Skeletal muscle satellite cell (primary cell): ENCODE results near the gene HNRNPUL1.
"Not testable (repeated sequence)": the region's sequence is repeated elsewhere in the genome, so short reads cannot be mapped to it uniquely, and the experiment has no call there.

Experiments used
- H3K27me3 ChIP-seq: 2 replicates; pipeline ENCODE4 v1.7.0; 2013; ENCODE audit warnings: low read length; ENCODE audit not compliant: control insufficient read depth, insufficient read depth
- H3K36me3 ChIP-seq: 2 replicates; pipeline ENCODE4 v1.7.0; 2013; ENCODE audit warnings: mild to moderate bottlenecking, control low read depth, low read length; ENCODE audit not compliant: insufficient read depth
- H3K4me1 ChIP-seq: 2 replicates; pipeline ENCODE4 v1.7.0; 2013; ENCODE audit warnings: low read length; ENCODE audit not compliant: control insufficient read depth, insufficient read depth
- H3K4me2 ChIP-seq: 2 replicates; pipeline ENCODE4 v1.7.0; 2013; ENCODE audit warnings: mild to moderate bottlenecking, low read length
- H3K4me3 ChIP-seq: 2 replicates; pipeline ENCODE4 v1.7.0; 2013; ENCODE audit warnings: low read length
- H3K9ac ChIP-seq: 2 replicates; pipeline ENCODE4 v1.7.0; 2013; ENCODE audit warnings: mild to moderate bottlenecking, low read depth, low read length, moderate library complexity
- H3K9me3 ChIP-seq: replicated peaks from 2 replicates; pipeline ENCODE4 v1.7.0; 2013; ENCODE audit warnings: mild to moderate bottlenecking, control low read depth, low read length

Gene HNRNPUL1

DNA sequence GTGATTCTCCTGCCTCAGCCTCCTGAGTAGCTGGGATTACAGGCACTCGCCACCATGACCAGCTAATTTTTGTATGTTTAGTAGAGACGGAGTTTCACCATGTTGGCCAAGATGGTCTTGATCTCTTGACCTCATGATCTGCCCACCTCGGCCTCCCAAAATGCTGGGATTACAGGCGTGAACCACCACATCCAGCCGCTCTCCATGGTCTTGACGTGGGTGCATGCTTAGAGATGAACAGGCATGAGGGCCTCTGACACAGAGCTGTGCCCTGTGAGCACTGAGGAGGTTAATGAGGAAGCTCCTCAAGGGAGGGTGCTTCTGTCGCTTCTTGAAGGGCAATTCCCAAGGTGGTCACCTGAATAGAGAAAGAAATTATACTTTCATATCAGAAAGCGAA is 25.6 kb downstream of the HNRNPUL1 start:
- H3K9ac ChIP-seq, H3K4me1 ChIP-seq: not testable (repeated sequence)
- H3K36me3 ChIP-seq: peaks cover 85% of the 10 kb centered on the region

DNA sequence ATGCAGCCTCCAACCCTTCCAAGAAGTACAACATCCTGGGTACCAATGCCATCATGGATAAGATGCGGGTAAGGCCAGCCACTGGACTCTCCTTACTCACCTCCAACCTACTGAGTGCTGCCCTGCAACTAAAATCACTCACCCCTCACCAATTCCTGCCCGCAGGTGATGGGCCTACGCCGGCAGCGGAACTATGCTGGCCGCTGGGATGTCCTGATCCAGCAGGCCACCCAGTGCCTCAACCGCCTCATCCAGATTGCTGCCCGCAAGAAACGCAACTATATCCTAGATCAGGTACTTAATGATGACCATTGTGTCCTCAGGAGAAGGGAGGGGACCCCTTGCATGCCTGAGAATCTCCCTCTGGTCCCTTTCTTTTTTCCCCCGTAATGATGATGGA is 30.2 kb downstream of the HNRNPUL1 start:
- Histone ChIP-seq H3K36me3 (peaks cover 97% of the 10 kb centered on the region), H3K27me3 (no peaks in the 10 kb centered on the region), H3K4me1 (peaks cover 26% of the 10 kb centered on the region)

More for the DNA sequence above, 25.6 kb downstream of the HNRNPUL1 start:
- H3K4me3 ChIP-seq, H3K27me3 ChIP-seq, H3K9me3 ChIP-seq, H3K4me2 ChIP-seq: not testable (repeated sequence)

GRCh38 chr19:41295499-41295898 is 31.3 kb downstream of the HNRNPUL1 start:
- Histone ChIP-seq H3K9ac (no peak overlapping the region), H3K4me1 (peaks cover 34% of the 10 kb centered on the region), H3K9me3 (no peaks in the 10 kb centered on the region), H3K36me3 (peaks cover 95% of the 10 kb centered on the region), H3K27me3 (no peaks in the 10 kb centered on the region), H3K4me2 (no peak overlapping the region), H3K4me3 (no peak overlapping the region)

More for the DNA sequence above, 30.2 kb downstream of the HNRNPUL1 start:
- H3K9me3 ChIP-seq: no peaks in the 10 kb centered on the region
- no peak overlapping the region for H3K4me3 ChIP-seq
- no peak overlapping the region for H3K4me2 ChIP-seq
- no peak overlapping the region for H3K9ac ChIP-seq

DNA sequence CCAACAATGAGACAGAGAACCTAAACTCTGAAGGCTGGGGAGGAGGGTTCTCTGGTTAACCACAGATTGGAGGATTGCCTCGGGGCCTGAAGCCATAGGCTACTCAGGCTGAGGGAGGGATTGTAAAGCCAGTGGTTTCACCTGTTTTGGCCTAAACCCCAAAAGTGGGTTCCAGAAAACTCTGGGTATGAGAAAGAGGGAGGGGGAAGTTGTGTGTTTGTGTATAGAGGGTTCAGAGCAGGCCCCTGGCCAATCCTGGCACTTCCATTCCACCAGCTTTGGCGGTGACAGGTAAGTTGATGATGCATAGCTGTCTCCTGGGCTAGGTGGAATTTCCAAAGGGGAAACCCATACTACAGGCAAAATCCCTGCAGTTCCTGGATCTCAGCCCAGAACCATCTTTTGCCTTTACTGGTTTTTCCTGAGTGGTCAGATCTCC is 32.3 kb downstream of the HNRNPUL1 start:
- Histone ChIP-seq H3K9me3 (no peaks in the 10 kb centered on the region), H3K4me2 (no peak overlapping the region), H3K36me3 (peaks cover 96% of the 10 kb centered on the region), H3K9ac (no peak overlapping the region), H3K4me3 (no peak overlapping the region), H3K27me3 (no peaks in the 10 kb centered on the region), H3K4me1 (peaks cover 34% of the 10 kb centered on the region)

GRCh38 chr19:41297628-41298347 is 33.6 kb downstream of the HNRNPUL1 start:
- Histone ChIP-seq H3K9me3 (no peaks in the 10 kb centered on the region), H3K4me2 (peak overlapping the region; percentile 1), H3K4me1 (peaks cover 34% of the 10 kb centered on the region), H3K27me3 (no peaks in the 10 kb centered on the region), H3K36me3 (peaks cover 94% of the 10 kb centered on the region), H3K4me3 (no peak overlapping the region), H3K9ac (peak overlapping the region; percentile 74)

GRCh38 chr19:41298348-41298964 is 34.3 kb downstream of the HNRNPUL1 start:
- Histone ChIP-seq H3K4me1 (peaks cover 34% of the 10 kb centered on the region), H3K4me2 (peak overlapping the region; percentile 37), H3K9ac (peak overlapping the region; percentile 74), H3K27me3 (no peaks in the 10 kb centered on the region), H3K9me3 (no peaks in the 10 kb centered on the region), H3K4me3 (peak overlapping the region; percentile 9), H3K36me3 (peaks cover 94% of the 10 kb centered on the region)

- H3K27me3 ChIP-seq: no peaks in the 10 kb centered on the region
- H3K4me1 ChIP-seq: peaks cover 34% of the 10 kb centered on the region
- H3K9ac ChIP-seq: peak overlapping the region; percentile 65
- peak overlapping the region; percentile 9 for H3K4me3 ChIP-seq
- H3K4me2 ChIP-seq: peak overlapping the region; percentile 37
- H3K36me3 ChIP-seq: peaks cover 94% of the 10 kb centered on the region
- no peaks in the 10 kb centered on the region for H3K9me3 ChIP-seq
These were observed 35.0 kb downstream of the HNRNPUL1 start for GRCh38 chr19:41299046-41299754.

DNA sequence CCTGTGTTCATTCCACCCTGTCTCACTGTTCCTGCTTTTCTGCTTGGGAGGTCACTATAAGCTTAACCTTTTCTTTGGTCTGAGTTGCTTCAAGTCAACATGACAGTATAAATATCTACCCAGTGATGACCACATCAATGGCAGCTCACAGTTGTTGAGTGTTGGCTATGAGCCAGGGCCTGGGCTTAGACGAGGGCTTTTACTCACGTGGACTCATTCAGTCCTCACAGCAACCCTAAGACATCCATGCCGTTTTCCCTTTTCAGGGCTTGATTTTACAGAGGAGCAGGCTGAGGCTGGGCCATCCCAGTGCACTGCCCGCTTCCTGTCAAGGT is 35.5 kb downstream of the HNRNPUL1 start:
- H3K4me1 ChIP-seq: peaks cover 34% of the 10 kb centered on the region
- no peak overlapping the region for H3K4me3 ChIP-seq
- H3K9ac ChIP-seq: peak overlapping the region; percentile 65
- peaks cover 94% of the 10 kb centered on the region for H3K36me3 ChIP-seq
- H3K27me3 ChIP-seq: no peaks in the 10 kb centered on the region
- H3K9me3 ChIP-seq: no peaks in the 10 kb centered on the region
- peak overlapping the region; percentile 37 for H3K4me2 ChIP-seq

- Histone ChIP-seq H3K9me3 (no peaks in the 10 kb centered on the region), H3K4me3 (no peak overlapping the region), H3K27me3 (no peaks in the 10 kb centered on the region), H3K36me3 (peaks cover 93% of the 10 kb centered on the region), H3K9ac (peak overlapping the region; percentile 7), H3K4me2 (no peak overlapping the region), H3K4me1 (peaks cover 34% of the 10 kb centered on the region)
These were observed 36.4 kb downstream of the HNRNPUL1 start for GRCh38 chr19:41300555-41300954.

DNA sequence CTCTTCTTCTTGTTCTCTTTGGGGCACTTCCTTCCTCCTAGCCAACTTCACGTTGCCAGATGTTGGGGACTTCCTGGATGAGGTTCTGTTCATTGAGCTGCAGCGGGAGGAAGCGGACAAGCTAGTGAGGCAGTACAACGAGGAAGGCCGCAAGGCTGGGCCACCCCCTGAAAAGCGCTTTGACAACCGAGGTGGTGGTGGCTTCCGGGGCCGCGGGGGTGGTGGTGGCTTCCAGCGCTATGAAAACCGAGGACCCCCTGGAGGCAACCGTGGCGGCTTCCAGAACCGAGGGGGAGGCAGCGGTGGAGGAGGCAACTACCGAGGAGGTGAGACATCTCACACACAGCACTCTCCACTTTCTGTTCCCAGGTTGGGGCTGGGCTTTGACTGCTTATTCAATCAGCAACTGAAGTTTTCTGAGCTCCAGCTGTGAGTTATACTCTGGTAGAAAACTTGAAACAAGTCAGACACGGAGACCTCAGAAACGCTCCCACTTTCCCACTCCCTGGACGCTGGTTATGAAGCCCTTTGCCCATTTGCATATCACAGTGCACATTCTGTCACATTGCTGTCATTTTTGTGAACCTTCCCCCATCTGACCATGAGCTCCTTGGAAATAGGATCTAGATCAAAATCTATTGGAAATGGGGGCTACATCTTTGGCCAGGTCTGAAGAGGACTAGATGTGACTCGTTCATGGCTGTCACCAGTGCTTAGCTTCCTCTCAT is 38.6 kb downstream of the HNRNPUL1 start:
- Histone ChIP-seq H3K4me2 (no peak overlapping the region), H3K9me3 (no peaks in the 10 kb centered on the region), H3K4me1 (peaks cover 24% of the 10 kb centered on the region), H3K36me3 (peaks cover 92% of the 10 kb centered on the region), H3K9ac (no peak overlapping the region), H3K27me3 (no peaks in the 10 kb centered on the region), H3K4me3 (no peak overlapping the region)

- no peak overlapping the region for H3K4me3 ChIP-seq
- H3K9me3 ChIP-seq: no peaks in the 10 kb centered on the region
- H3K27me3 ChIP-seq: no peaks in the 10 kb centered on the region
- peaks cover 88% of the 10 kb centered on the region for H3K36me3 ChIP-seq
- H3K9ac ChIP-seq: no peak overlapping the region
- no peak overlapping the region for H3K4me2 ChIP-seq
- H3K4me1 ChIP-seq: peaks cover 21% of the 10 kb centered on the region
These were observed 39.8 kb downstream of the HNRNPUL1 start for GRCh38 chr19:41303954-41304353.
